Measurements from ENCODE around the gene MINDY2.
"Not testable (repeated sequence)": the region's sequence is repeated elsewhere in the genome, so short reads cannot be mapped to it uniquely, and the experiment has no call there.

MINDY2 gene

GRCh38 chr15:58830556-58830955 lies 59.5 kb downstream of the MINDY2 start:
- DNase-seq (ENCODE audit: low spot score) = peak; percentile 19

DNA sequence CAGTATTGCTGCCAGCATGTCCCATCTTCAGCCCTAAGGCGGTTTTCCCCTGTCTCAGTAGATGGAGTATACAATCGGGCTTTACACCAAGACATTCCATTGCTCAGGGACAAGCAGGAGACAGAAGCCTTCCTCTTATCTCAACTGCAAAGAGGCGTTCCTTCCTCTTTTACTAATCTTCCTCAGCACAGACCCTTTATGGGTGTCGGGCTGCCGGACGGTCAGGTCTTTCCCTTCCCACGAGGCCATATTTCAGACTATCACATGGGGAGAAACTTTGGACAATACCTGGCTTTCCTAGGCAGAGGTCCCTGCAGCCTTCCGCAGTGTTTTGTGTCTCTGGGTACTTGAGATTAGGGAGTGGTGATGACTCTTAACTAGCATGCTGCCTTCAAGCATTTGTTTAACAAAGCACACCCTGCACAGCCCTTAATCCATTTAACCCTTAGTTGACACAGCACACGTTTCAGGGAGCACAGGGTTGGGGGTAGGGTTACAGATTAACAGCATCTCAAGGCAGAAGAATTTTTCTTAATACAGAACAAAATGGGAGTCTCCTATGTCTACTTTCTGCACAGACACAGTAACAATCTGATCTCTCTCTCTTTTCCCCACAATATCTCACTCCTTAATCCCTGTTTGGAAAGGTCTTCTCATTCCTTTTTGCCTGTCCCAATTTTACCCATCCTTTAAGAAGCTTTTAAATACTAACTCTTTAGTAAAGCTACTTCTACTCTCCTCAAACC lies 62.8 kb downstream of the MINDY2 start:
- not testable (repeated sequence) for DNase-seq (ENCODE audit: low spot score)

GRCh38 chr15:58839485-58839884 lies 68.4 kb downstream of the MINDY2 start:
- no peak for DNase-seq (ENCODE audit: low spot score)

GRCh38 chr15:58840048-58840447 lies 68.9 kb downstream of the MINDY2 start:
- no peak for DNase-seq (ENCODE audit: low spot score)

GRCh38 chr15:58842713-58843396 lies 71.8 kb downstream of the MINDY2 start:
- no peak for DNase-seq (ENCODE audit: low spot score)

GRCh38 chr15:58851205-58851604 lies 80.1 kb downstream of the MINDY2 start:
- not testable (repeated sequence) for DNase-seq (ENCODE audit: low spot score)

- no peak for DNase-seq (ENCODE audit: low spot score)
Measured at GRCh38 chr15:58852347-58852746, 81.2 kb downstream of the MINDY2 start.

DNA sequence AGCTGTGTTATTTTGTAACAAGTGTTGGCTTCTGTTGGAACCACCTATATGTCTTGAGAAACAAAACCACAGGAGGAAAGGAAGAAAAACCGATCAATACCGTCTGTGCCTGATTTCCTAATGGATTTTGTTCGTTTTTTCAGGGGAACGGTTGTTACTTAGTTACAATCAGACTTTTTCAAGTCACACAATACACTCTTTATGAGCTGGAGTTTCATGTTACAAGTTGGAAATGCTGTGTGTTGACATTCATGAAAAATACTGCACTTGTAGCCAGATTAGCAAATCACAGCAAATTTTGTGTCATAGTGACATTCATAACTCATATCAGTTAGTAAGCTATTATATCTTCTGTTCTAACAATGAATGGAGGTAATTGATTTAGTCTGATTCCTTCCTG lies 83.5 kb downstream of the MINDY2 start:
- no peak for DNase-seq (ENCODE audit: low spot score)

DNA sequence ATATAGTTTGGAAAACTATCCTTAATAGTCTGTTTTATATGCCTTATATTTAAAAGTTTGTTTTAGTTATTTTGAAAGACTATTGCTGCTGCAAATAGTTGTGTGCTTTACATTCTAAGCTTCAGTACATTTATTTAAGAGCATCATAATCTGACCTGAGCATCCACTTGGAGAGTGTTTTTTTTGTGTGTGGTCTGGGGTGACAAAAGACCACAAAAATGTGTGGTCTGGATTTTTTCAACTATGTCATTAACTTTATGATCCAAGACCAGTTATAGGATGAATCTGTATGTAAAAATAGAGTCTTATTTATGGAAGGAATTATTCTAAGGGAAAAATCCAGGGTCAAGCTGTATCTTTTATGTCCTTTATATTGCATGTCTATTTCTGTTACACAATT lies 85.0 kb downstream of the MINDY2 start:
- no peak for DNase-seq (ENCODE audit: low spot score)

- not testable (repeated sequence) for DNase-seq (ENCODE audit: low spot score)
Measured at GRCh38 chr15:58856621-58857020, 85.5 kb downstream of the MINDY2 start.

DNA sequence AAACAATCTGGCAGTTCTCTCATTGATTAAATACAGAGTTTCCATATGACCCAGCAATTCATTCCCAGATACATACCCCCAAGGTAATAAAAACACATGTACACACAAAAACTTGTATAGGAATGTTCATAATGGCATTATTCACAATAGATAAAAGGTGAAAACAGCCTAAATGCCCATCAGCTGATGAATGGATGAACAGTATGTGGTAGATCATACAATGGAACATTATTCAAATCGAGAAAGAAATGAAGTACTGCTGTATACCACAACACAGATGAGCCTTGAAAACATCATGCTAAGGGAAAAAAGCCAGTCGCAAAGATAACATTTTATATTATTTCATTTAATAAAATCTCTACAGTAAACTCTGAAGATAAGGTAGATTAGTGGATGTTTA lies 91.2 kb downstream of the MINDY2 start:
- no peak for DNase-seq (ENCODE audit: low spot score)

- DNase-seq (ENCODE audit: low spot score) = no peak
Measured at GRCh38 chr15:58864602-58865424, 93.7 kb downstream of the MINDY2 start.

- DNase-seq (ENCODE audit: low spot score) = no peak
Measured at GRCh38 chr15:58865425-58865880, 94.4 kb downstream of the MINDY2 start.

DNA sequence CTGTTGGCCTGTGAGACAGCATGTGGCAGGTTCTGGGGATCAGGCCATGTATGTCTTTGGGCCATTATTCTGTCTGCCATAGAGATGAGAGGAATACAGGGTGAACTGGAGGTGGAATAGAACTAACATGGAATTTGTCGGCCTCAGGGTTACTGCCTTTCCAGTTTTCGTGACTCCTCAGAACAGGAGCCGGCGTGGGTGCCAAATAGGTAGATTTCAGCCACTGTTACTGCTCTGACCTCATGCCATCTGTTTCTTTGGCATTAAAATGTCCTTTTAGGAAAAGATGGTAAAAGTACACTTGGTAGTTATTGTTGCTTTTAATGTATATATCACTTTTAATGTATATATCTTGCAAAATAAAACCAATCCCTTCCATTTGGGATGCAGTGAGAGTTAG lies 96.8 kb downstream of the MINDY2 start:
- no peak for DNase-seq (ENCODE audit: low spot score)

- no peak for DNase-seq (ENCODE audit: low spot score)
Measured at GRCh38 chr15:58870451-58870850, 99.3 kb downstream of the MINDY2 start.

GRCh38 chr15:58873267-58873666 lies 102.2 kb downstream of the MINDY2 start:
- no peak for DNase-seq (ENCODE audit: low spot score)

DNA sequence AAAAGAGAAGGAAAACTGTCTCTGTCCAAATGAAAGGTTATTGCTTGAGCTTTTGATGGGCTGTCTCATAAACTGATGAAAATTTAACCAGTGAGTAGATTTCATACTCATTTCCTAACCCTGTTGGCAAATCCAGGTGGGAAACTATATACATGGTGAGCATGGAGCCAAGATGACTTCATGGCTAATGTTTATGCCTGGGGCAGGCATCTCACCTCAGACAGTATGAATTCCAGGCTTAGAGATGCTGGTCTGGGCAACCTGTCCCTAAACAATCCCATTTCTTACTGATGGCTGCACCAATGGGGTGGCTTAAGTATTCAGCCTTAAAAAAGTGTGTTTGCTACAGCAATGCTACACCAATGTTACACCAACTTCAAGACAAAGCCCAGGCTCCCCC lies 104.2 kb downstream of the MINDY2 start:
- no peak for DNase-seq (ENCODE audit: low spot score)

GRCh38 chr15:58876306-58877106 lies 105.4 kb downstream of the MINDY2 start:
- no peak for DNase-seq (ENCODE audit: low spot score)

- DNase-seq (ENCODE audit: low spot score) = no peak
Measured at GRCh38 chr15:58877999-58878825, 107.1 kb downstream of the MINDY2 start.

DNA sequence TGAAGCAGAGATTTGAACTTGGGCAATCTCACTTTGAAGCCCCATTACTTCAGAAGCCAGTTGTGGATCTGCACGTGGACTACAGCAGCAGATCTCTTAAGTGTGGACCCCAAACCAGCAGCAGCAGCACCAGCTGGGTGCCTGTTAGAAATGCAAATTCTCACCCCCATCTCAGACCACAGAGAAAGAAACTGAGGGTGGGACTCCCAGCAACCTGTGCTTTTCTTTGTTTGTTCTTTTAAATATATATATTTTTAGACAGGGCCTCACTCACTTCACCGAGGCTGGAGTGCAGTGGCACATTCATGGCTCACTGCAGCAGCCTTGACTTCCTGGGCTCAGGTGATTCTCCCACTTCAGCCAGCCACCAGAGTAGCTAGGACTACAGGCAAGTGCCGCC lies 109.2 kb downstream of the MINDY2 start:
- no peak for DNase-seq (ENCODE audit: low spot score)

GRCh38 chr15:58882243-58882642 lies 111.1 kb downstream of the MINDY2 start:
- DNase-seq (ENCODE audit: low spot score) = no peak

Data from putamen (tissue), 1 donor.